ENCODE results near the gene EDDM3A. TPM values are rescaled to one million over a fixed set of nuclear protein-coding genes. Genes with fewer than 3 reads are reported as not detected.
"Not testable (repeated sequence)": the region's sequence is repeated elsewhere in the genome, so short reads cannot be mapped to it uniquely, and the experiment has no call there.

The EDDM3A gene
- total RNA-seq, 1 donor from 2014 or later = not detected

DNA sequence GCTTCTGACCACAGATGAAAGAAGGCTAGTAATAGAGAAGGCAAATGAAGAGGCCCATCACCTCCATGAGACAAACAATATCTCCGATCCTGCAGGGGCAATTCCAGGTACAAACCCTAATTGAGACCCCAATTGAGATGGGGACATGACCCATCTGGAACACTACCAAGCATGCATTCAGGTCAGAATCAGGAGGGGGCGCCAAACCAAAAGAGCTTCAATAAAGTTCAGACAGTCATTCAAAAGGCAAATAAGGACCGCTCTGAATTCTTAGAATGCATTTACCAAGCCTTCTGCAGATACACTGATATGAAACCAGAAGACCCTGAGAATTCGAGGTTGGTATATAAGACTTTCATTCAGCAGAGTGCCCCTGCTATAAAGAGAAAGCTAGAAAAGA lies 12.3 kb downstream of the EDDM3A start:
- no peaks in the 10 kb centered on the region for H3K9me3 Mint-ChIP-seq (ENCODE audit: low read depth)
- H3K4me1 Mint-ChIP-seq (ENCODE audit: low read depth) = no peaks in the 10 kb centered on the region
- TF ChIP-seq, protein P1, sequence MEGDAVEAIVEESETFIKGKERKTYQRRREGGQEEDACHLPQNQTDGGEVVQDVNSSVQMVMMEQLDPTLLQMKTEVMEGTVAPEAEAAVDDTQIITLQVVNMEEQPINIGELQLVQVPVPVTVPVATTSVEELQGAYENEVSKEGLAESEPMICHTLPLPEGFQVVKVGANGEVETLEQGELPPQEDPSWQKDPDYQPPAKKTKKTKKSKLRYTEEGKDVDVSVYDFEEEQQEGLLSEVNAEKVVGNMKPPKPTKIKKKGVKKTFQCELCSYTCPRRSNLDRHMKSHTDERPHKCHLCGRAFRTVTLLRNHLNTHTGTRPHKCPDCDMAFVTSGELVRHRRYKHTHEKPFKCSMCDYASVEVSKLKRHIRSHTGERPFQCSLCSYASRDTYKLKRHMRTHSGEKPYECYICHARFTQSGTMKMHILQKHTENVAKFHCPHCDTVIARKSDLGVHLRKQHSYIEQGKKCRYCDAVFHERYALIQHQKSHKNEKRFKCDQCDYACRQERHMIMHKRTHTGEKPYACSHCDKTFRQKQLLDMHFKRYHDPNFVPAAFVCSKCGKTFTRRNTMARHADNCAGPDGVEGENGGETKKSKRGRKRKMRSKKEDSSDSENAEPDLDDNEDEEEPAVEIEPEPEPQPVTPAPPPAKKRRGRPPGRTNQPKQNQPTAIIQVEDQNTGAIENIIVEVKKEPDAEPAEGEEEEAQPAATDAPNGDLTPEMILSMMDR (IDR thresholded peaks at IDR 0.05; ENCODE audit: unreplicated experiment) = peak; percentile 27
- H3K4me3 Mint-ChIP-seq (ENCODE audit: low read depth) = no peak overlapping the region
- no peak for DNase-seq (ENCODE audit: low spot score, unreplicated experiment)
- H3K27ac Mint-ChIP-seq = no peak overlapping the region
- no peaks in the 10 kb centered on the region for H3K27me3 Mint-ChIP-seq
- H3K36me3 Mint-ChIP-seq (ENCODE audit: insufficient read depth) = no peaks in the 10 kb centered on the region

DNA sequence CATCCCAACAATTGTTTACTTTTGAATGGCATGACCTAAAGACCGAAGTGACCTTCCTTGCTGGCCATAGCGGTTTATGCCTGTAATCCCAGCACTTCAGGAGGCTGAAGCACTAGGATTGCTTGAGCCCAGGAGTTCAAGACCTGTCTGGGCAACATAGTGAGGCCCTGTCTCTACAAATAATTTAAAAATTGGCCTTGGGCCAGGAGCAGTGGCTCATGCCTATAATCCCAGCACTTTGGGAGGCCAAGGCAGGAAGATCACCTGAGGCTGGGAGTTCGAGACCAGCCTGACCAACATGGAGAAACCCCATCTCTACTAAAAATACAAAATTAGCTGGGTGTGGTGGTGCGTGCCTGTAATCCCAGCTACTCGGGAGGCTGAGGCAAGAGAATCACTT lies 13.8 kb downstream of the EDDM3A start:
- DNase-seq (ENCODE audit: low spot score, unreplicated experiment); H3K4me1 Mint-ChIP-seq (ENCODE audit: low read depth); H3K36me3 Mint-ChIP-seq (ENCODE audit: insufficient read depth); H3K27ac Mint-ChIP-seq; H3K4me3 Mint-ChIP-seq (ENCODE audit: low read depth); H3K9me3 Mint-ChIP-seq (ENCODE audit: low read depth); H3K27me3 Mint-ChIP-seq: not testable (repeated sequence)

- H3K4me1 Mint-ChIP-seq (ENCODE audit: low read depth) = no peaks in the 10 kb centered on the region
- no peak overlapping the region for H3K4me3 Mint-ChIP-seq (ENCODE audit: low read depth)
- no peak overlapping the region for H3K27ac Mint-ChIP-seq
- TF ChIP-seq, protein P1 (IDR thresholded peaks at IDR 0.05; ENCODE audit: unreplicated experiment) = no peak
- no peak for DNase-seq (ENCODE audit: low spot score, unreplicated experiment)
- H3K27me3 Mint-ChIP-seq = no peaks in the 10 kb centered on the region
- no peaks in the 10 kb centered on the region for H3K36me3 Mint-ChIP-seq (ENCODE audit: insufficient read depth)
- peaks cover 3% of the 10 kb centered on the region for H3K9me3 Mint-ChIP-seq (ENCODE audit: low read depth)
Observed at GRCh38 chr14:20760950-20761349, 15.3 kb downstream of the EDDM3A start.

- TF ChIP-seq, protein P1 (IDR thresholded peaks at IDR 0.05; ENCODE audit: unreplicated experiment) = no peak
- H3K36me3 Mint-ChIP-seq (ENCODE audit: insufficient read depth) = no peaks in the 10 kb centered on the region
- DNase-seq (ENCODE audit: low spot score, unreplicated experiment) = no peak
- no peak overlapping the region for H3K4me3 Mint-ChIP-seq (ENCODE audit: low read depth)
- H3K27me3 Mint-ChIP-seq = no peaks in the 10 kb centered on the region
- H3K9me3 Mint-ChIP-seq (ENCODE audit: low read depth) = peaks cover 3% of the 10 kb centered on the region
- H3K27ac Mint-ChIP-seq = no peak overlapping the region
- peaks cover 2% of the 10 kb centered on the region for H3K4me1 Mint-ChIP-seq (ENCODE audit: low read depth)
Observed at GRCh38 chr14:20768593-20768892, 22.9 kb downstream of the EDDM3A start.

DNA sequence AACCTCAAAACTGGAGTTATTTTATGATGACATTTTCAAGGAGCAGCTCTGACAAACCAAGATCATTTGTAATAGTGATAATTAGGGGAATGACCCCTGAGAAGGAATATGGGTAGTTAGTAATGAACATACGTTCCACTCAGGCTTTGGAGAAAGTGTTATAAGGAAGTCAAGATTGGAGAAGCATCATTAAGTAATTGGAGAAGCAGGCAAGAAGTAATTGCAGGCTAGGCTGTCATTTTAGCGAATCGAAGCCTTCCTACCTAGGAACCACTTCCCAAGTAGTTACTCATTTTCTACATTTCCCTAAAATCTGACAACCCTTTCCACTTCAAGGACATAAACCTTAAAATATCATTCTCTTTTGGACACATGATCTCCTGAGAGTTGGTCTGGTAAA lies 23.7 kb downstream of the EDDM3A start:
- H3K27ac Mint-ChIP-seq = no peak overlapping the region
- H3K4me3 Mint-ChIP-seq (ENCODE audit: low read depth) = no peak overlapping the region
- H3K9me3 Mint-ChIP-seq (ENCODE audit: low read depth) = peaks cover 3% of the 10 kb centered on the region
- peaks cover 2% of the 10 kb centered on the region for H3K4me1 Mint-ChIP-seq (ENCODE audit: low read depth)
- no peaks in the 10 kb centered on the region for H3K27me3 Mint-ChIP-seq
- DNase-seq (ENCODE audit: low spot score, unreplicated experiment) = no peak
- TF ChIP-seq, protein P1 (IDR thresholded peaks at IDR 0.05; ENCODE audit: unreplicated experiment) = no peak
- H3K36me3 Mint-ChIP-seq (ENCODE audit: insufficient read depth) = no peaks in the 10 kb centered on the region

GRCh38 chr14:20772650-20773049 lies 27.0 kb downstream of the EDDM3A start:
- Mint-ChIP-seq H3K27me3 (no peaks in the 10 kb centered on the region), H3K4me1 (ENCODE audit: low read depth) (peaks cover 8% of the 10 kb centered on the region), H3K36me3 (ENCODE audit: insufficient read depth) (no peaks in the 10 kb centered on the region), H3K4me3 (ENCODE audit: low read depth) (no peak overlapping the region), H3K9me3 (ENCODE audit: low read depth) (no peaks in the 10 kb centered on the region), H3K27ac (no peak overlapping the region)
- TF ChIP-seq, protein P1 (IDR thresholded peaks at IDR 0.05; ENCODE audit: unreplicated experiment) = no peak
- no peak for DNase-seq (ENCODE audit: low spot score, unreplicated experiment)

Data from progenitor cell of endocrine pancreas (in vitro differentiated cells).